ENCODE results near the gene EPHB4.

GRCh38 chr7:100793806-100794660, 33.3 kb downstream of the EPHB4 start:
- TF ChIP-seq CTCF (conservative IDR thresholded peaks at IDR 0.05; ENCODE audit: low read length) (no peak), EZH2phosphoT487 (IDR thresholded peaks at IDR 0.05; ENCODE audit: borderline replicate concordance) (no peak)

Measured in Loucy (cell line).